ENCODE data around the gene FAT4. TPM values are rescaled to one million over a fixed set of nuclear protein-coding genes. Genes with fewer than 3 reads are reported as not detected.

Gene FAT4
- total and polyA plus RNA-seq, 7 experiments from 2014 or later, result 0.05 to 0.42 TPM; not detected in 5

GRCh38 chr4:125350470-125351135 is 35.8 kb downstream of the FAT4 start:
- ATAC-seq (no peak), DNase-seq (no peak)
- H3K27ac ChIP-seq (ENCODE audit: low read depth, low read length), result no peak overlapping the region
- ChIA-PET CTCF (no interaction called here), POLR2A (no interaction called here)
- Mint-ChIP-seq H3K4me1 (no peaks in the 10 kb centered on the region), H3K27ac (no peak overlapping the region), H3K9me3 (peaks cover 0 to 5% (median 0%) of the 10 kb centered on the region in 11 donors), H3K27me3 (no peaks in the 10 kb centered on the region), H3K36me3 (no peaks in the 10 kb centered on the region), H3K4me3 (no peak overlapping the region)
- no peaks in the 10 kb centered on the region for H3K27me3 ChIP-seq (ENCODE audit: control insufficient read depth in 2 of 2, insufficient read depth in 2 of 2, low read length in 2 of 2)
- H3K36me3 ChIP-seq (ENCODE audit: control insufficient read depth in 2 of 3, insufficient read depth in 3 of 3, low read length in 3 of 3), result no peaks in the 10 kb centered on the region
- no peaks in the 10 kb centered on the region for H3K4me1 ChIP-seq (ENCODE audit: control insufficient read depth in 2 of 2, insufficient read depth in 2 of 2, low read length in 2 of 2)
- intact Hi-C loops (cut with micrococcal nuclease), result no loop called here
- no peaks in the 10 kb centered on the region for H3K9me3 ChIP-seq (ENCODE audit: control insufficient read depth in 2 of 3, low read length in 3 of 3)
- H3K4me3 ChIP-seq (ENCODE audit: low read length), result no peak overlapping the region

- POLR2A ChIA-PET, result no interaction called here
- Histone ChIP-seq H3K27me3 (ENCODE audit: control insufficient read depth in 2 of 2, insufficient read depth in 2 of 2, low read length in 2 of 2) (no peaks in the 10 kb centered on the region), H3K4me3 (ENCODE audit: low read length) (no peak overlapping the region), H3K36me3 (ENCODE audit: control insufficient read depth in 2 of 3, insufficient read depth in 3 of 3, low read length in 3 of 3) (no peaks in the 10 kb centered on the region), H3K4me1 (ENCODE audit: control insufficient read depth in 2 of 2, insufficient read depth in 2 of 2, low read length in 2 of 2) (no peaks in the 10 kb centered on the region), H3K27ac (ENCODE audit: low read depth, low read length) (no peak overlapping the region), H3K9me3 (ENCODE audit: control insufficient read depth in 2 of 3, low read length in 3 of 3) (no peaks in the 10 kb centered on the region)
- ATAC-seq (no peak), DNase-seq (no peak)
- Mint-ChIP-seq H3K4me1 (no peaks in the 10 kb centered on the region), H3K36me3 (no peaks in the 10 kb centered on the region), H3K27me3 (no peaks in the 10 kb centered on the region), H3K4me3 (no peak overlapping the region), H3K27ac (no peak overlapping the region), H3K9me3 (peaks cover 0 to 5% (median 0%) of the 10 kb centered on the region in 11 donors)
- CTCF ChIA-PET, result no interaction called here
- intact Hi-C loops (cut with micrococcal nuclease), result no loop called here
Measured at GRCh38 chr4:125352521-125352920, 37.8 kb downstream of the FAT4 start.

GRCh38 chr4:125353131-125353530 is 38.4 kb downstream of the FAT4 start:
- Histone ChIP-seq H3K9me3 (ENCODE audit: control insufficient read depth in 2 of 3, low read length in 3 of 3) (no peaks in the 10 kb centered on the region), H3K27me3 (ENCODE audit: control insufficient read depth in 2 of 2, insufficient read depth in 2 of 2, low read length in 2 of 2) (no peaks in the 10 kb centered on the region), H3K4me1 (ENCODE audit: control insufficient read depth in 2 of 2, insufficient read depth in 2 of 2, low read length in 2 of 2) (no peaks in the 10 kb centered on the region), H3K4me3 (ENCODE audit: low read length) (no peak overlapping the region), H3K27ac (ENCODE audit: low read depth, low read length) (no peak overlapping the region), H3K36me3 (ENCODE audit: control insufficient read depth in 2 of 3, insufficient read depth in 3 of 3, low read length in 3 of 3) (no peaks in the 10 kb centered on the region)
- H3K4me1 Mint-ChIP-seq, result no peaks in the 10 kb centered on the region
- DNase-seq, result no peak
- ATAC-seq, result no peak
- H3K27ac Mint-ChIP-seq, result no peak overlapping the region
- no peaks in the 10 kb centered on the region for H3K27me3 Mint-ChIP-seq
- CTCF ChIA-PET, result no interaction called here
- no peaks in the 10 kb centered on the region for H3K36me3 Mint-ChIP-seq
- intact Hi-C loops (cut with micrococcal nuclease), result no loop called here
- H3K9me3 Mint-ChIP-seq, result peaks cover 0 to 5% (median 0%) of the 10 kb centered on the region in 11 donors
- POLR2A ChIA-PET, result no interaction called here
- no peak overlapping the region for H3K4me3 Mint-ChIP-seq

- Mint-ChIP-seq H3K9me3 (peaks cover 0 to 5% (median 0%) of the 10 kb centered on the region in 11 donors), H3K36me3 (no peaks in the 10 kb centered on the region), H3K27ac (no peak overlapping the region), H3K27me3 (no peaks in the 10 kb centered on the region), H3K4me3 (no peak overlapping the region), H3K4me1 (no peaks in the 10 kb centered on the region)
- no peaks in the 10 kb centered on the region for H3K27me3 ChIP-seq (ENCODE audit: control insufficient read depth in 2 of 2, insufficient read depth in 2 of 2, low read length in 2 of 2)
- DNase-seq (no peak), ATAC-seq (no peak)
- POLR2A ChIA-PET, result no interaction called here
- intact Hi-C loops (cut with micrococcal nuclease), result no loop called here
- H3K4me3 ChIP-seq (ENCODE audit: low read length), result no peak overlapping the region
- H3K9me3 ChIP-seq (ENCODE audit: control insufficient read depth in 2 of 3, low read length in 3 of 3), result no peaks in the 10 kb centered on the region
- H3K27ac ChIP-seq (ENCODE audit: low read depth, low read length), result no peak overlapping the region
- H3K4me1 ChIP-seq (ENCODE audit: control insufficient read depth in 2 of 2, insufficient read depth in 2 of 2, low read length in 2 of 2), result no peaks in the 10 kb centered on the region
- H3K36me3 ChIP-seq (ENCODE audit: control insufficient read depth in 2 of 3, insufficient read depth in 3 of 3, low read length in 3 of 3), result no peaks in the 10 kb centered on the region
- CTCF ChIA-PET, result no interaction called here
Measured at GRCh38 chr4:125355791-125356190, 41.0 kb downstream of the FAT4 start.

GRCh38 chr4:125357675-125358074 is 42.9 kb downstream of the FAT4 start:
- Mint-ChIP-seq H3K9me3 (peaks cover 0 to 5% (median 0%) of the 10 kb centered on the region in 11 donors), H3K27me3 (no peaks in the 10 kb centered on the region), H3K36me3 (no peaks in the 10 kb centered on the region), H3K27ac (no peak overlapping the region), H3K4me3 (no peak overlapping the region), H3K4me1 (no peaks in the 10 kb centered on the region)
- POLR2A ChIA-PET, result no interaction called here
- no peak for DNase-seq
- Histone ChIP-seq H3K9me3 (ENCODE audit: control insufficient read depth in 2 of 3, low read length in 3 of 3) (no peaks in the 10 kb centered on the region), H3K4me1 (ENCODE audit: control insufficient read depth in 2 of 2, insufficient read depth in 2 of 2, low read length in 2 of 2) (no peaks in the 10 kb centered on the region), H3K36me3 (ENCODE audit: control insufficient read depth in 2 of 3, insufficient read depth in 3 of 3, low read length in 3 of 3) (no peaks in the 10 kb centered on the region), H3K4me3 (ENCODE audit: low read length) (no peak overlapping the region), H3K27me3 (ENCODE audit: control insufficient read depth in 2 of 2, insufficient read depth in 2 of 2, low read length in 2 of 2) (no peaks in the 10 kb centered on the region), H3K27ac (ENCODE audit: low read depth, low read length) (no peak overlapping the region)
- no peak for ATAC-seq
- CTCF ChIA-PET, result no interaction called here
- intact Hi-C loops (cut with micrococcal nuclease), result no loop called here

GRCh38 chr4:125358453-125358852 is 43.7 kb downstream of the FAT4 start:
- CTCF ChIA-PET, result no interaction called here
- H3K4me1 Mint-ChIP-seq, result no peaks in the 10 kb centered on the region
- H3K27me3 Mint-ChIP-seq, result no peaks in the 10 kb centered on the region
- DNase-seq (no peak), ATAC-seq (no peak)
- H3K36me3 Mint-ChIP-seq, result no peaks in the 10 kb centered on the region
- no peak overlapping the region for H3K4me3 Mint-ChIP-seq
- no peaks in the 10 kb centered on the region for H3K36me3 ChIP-seq (ENCODE audit: control insufficient read depth in 2 of 3, insufficient read depth in 3 of 3, low read length in 3 of 3)
- no peak overlapping the region for H3K27ac ChIP-seq (ENCODE audit: low read depth, low read length)
- H3K9me3 ChIP-seq (ENCODE audit: control insufficient read depth in 2 of 3, low read length in 3 of 3), result no peaks in the 10 kb centered on the region
- intact Hi-C loops (cut with micrococcal nuclease), result no loop called here
- H3K27me3 ChIP-seq (ENCODE audit: control insufficient read depth in 2 of 2, insufficient read depth in 2 of 2, low read length in 2 of 2), result no peaks in the 10 kb centered on the region
- POLR2A ChIA-PET, result no interaction called here
- peaks cover 0 to 5% (median 0%) of the 10 kb centered on the region in 11 donors for H3K9me3 Mint-ChIP-seq
- no peak overlapping the region for H3K27ac Mint-ChIP-seq
- no peak overlapping the region for H3K4me3 ChIP-seq (ENCODE audit: low read length)
- H3K4me1 ChIP-seq (ENCODE audit: control insufficient read depth in 2 of 2, insufficient read depth in 2 of 2, low read length in 2 of 2), result no peaks in the 10 kb centered on the region

GRCh38 chr4:125359363-125359762 is 44.6 kb downstream of the FAT4 start:
- no peaks in the 10 kb centered on the region for H3K27me3 Mint-ChIP-seq
- no peak overlapping the region for H3K4me3 Mint-ChIP-seq
- H3K36me3 Mint-ChIP-seq, result no peaks in the 10 kb centered on the region
- DNase-seq (no peak), ATAC-seq (no peak)
- ChIA-PET POLR2A (no interaction called here), CTCF (no interaction called here)
- H3K4me1 Mint-ChIP-seq, result no peaks in the 10 kb centered on the region
- Histone ChIP-seq H3K4me3 (ENCODE audit: low read length) (no peak overlapping the region), H3K27me3 (ENCODE audit: control insufficient read depth in 2 of 2, insufficient read depth in 2 of 2, low read length in 2 of 2) (no peaks in the 10 kb centered on the region), H3K4me1 (ENCODE audit: control insufficient read depth in 2 of 2, insufficient read depth in 2 of 2, low read length in 2 of 2) (no peaks in the 10 kb centered on the region), H3K27ac (ENCODE audit: low read depth, low read length) (no peak overlapping the region), H3K36me3 (ENCODE audit: control insufficient read depth in 2 of 3, insufficient read depth in 3 of 3, low read length in 3 of 3) (no peaks in the 10 kb centered on the region), H3K9me3 (ENCODE audit: control insufficient read depth in 2 of 3, low read length in 3 of 3) (no peaks in the 10 kb centered on the region)
- intact Hi-C loops (cut with micrococcal nuclease), result no loop called here
- H3K27ac Mint-ChIP-seq, result no peak overlapping the region
- H3K9me3 Mint-ChIP-seq, result peaks cover 0 to 8% (median 0%) of the 10 kb centered on the region in 11 donors

Data from naive thymus-derived CD4-positive, alpha-beta T cell (primary cell).